GM19043 (cell line): ENCODE data around the gene ASCC1.
"Not testable (repeated sequence)": the region's sequence is repeated elsewhere in the genome, so short reads cannot be mapped to it uniquely, and the experiment has no call there.

Source experiments
- ATAC-seq: cut with Tn5 transposase; IDR thresholded peaks from one replicate; pipeline ENCODE4 v1.9.1; 2021; ENCODE audit warnings: low read depth; ENCODE audit not compliant: unreplicated experiment

Gene ASCC1

GRCh38 chr10:72249176-72249862 lies 33.2 kb upstream of the ASCC1 start:
- ATAC-seq = not testable (repeated sequence)

GRCh38 chr10:72248468-72249151 lies 32.5 kb upstream of the ASCC1 start:
- peak; percentile 82 for ATAC-seq

GRCh38 chr10:72245949-72246525 lies 30.0 kb upstream of the ASCC1 start:
- no peak for ATAC-seq

- ATAC-seq = no peak
Observed at GRCh38 chr10:72244573-72245038, 28.5 kb upstream of the ASCC1 start.

GRCh38 chr10:72243822-72244437 lies 27.9 kb upstream of the ASCC1 start:
- ATAC-seq = no peak

DNA sequence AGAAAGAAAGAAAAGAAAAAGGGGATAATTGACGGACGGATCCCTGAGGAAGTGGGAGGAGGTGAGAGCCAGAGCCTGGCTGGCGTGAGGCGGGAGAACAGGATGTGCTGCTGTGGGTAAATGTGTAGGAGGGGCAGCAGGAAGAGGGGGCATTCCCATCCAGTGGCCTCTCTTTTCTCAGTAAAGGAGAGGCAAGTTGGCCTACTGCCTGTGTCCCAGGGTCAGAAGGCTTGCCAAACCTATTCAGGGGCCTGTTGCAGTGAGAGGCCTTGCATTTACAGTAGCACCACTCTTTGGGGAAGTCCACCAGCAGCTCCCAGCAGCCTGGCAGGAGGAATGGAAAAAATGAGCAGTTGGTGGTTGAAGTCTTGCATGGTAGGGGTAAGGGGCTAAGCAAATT lies 26.6 kb upstream of the ASCC1 start:
- no peak for ATAC-seq

DNA sequence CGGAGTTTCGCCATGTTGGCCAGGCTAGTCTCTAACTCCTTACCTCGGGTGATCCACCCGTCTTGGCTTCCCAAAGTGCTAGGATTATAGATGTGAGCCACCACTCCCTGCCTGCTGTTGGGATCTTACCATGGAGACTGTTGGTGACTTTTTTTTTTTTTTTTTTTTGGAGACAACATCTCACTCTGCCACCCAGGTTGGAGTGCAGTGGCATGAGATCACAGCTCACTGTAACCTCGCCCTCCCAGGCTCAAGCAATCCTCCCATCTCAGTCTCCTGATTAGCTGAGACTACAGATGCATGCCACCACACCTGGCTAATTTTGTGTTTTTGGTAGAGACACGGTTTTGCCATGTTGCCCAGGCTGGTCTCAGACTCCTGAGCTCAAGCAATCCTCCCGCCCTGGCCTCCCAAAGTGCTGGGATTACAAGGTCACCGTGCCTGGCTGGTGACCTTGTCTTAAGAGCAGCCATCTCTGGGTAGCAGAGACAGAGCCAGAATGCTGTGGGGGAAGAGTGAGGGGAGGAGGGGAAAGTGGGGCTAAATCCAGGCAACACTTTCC lies 25.7 kb upstream of the ASCC1 start:
- ATAC-seq = no peak

DNA sequence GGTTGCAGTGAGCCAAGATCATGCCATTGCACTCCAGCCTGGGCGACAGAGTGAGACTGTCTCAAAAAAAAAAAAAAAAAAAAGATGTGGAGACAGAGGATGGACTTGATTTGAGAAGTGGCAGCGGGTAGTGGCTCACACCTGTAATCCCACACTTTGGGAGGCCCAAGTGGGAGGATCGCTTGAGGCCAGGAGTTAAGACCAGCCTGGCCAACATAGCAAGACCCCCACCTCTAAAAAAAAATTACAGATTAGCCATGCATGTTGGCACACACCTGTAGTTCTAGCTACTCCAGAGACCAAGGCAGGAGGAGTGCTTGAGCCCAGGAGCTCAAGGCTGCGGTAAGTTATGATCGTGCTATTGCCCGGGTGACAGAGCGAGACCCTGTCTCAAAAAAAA lies 24.3 kb upstream of the ASCC1 start:
- no peak for ATAC-seq

DNA sequence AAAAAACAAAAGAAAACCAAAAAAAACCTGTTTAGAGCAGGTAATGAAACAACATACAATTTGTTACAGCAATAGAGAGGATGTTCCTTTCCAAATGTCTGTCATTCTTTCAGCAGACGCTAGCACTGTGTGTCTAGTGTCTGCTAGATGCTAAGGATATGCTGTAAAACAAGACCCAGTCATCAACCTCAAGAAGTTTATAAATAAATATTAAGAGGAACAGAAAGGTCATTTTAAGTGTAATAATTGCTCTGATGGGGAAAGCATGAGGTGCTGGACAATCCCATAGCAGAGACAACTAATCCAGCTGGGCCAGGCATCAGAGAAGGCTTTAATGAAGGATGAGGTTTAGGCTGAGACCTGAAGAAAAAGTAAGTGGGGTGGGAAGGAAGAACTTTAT lies 23.3 kb upstream of the ASCC1 start:
- no peak for ATAC-seq

GRCh38 chr10:72238392-72239175 lies 22.5 kb upstream of the ASCC1 start:
- no peak for ATAC-seq

DNA sequence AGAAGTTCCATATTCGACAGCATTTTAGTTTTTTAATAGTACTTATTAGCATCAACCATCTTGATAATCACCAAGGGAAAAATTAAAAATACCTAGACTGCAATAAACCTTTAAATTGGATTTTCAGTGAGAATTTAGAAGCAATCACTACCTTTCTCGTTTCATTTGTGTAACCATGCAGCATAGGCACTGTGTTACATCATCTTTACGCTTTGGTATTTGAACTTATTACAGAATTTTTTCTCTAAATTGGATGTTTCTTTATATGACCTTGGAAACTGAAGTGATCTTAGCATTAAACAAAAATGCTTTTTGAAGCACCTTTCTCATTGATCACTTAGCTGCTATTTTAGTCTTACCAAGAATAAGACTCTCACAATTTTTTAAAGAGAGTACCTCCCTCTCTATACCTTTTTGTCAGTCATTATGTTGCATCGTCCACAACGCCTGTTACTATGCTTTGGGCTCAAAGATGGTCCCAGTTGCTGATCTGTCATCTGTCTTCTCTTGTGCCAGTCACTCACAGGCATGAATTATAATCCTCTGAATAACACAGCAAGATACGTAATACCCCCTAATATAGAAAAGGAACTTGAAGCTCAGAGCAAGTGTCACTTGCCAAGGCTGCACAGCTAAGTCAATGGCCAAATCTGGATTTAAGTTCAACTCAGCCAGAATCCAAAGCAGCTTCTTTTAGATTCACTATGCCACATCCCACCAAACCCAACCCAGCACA lies 19.6 kb upstream of the ASCC1 start:
- no peak for ATAC-seq

- no peak for ATAC-seq
Observed at GRCh38 chr10:72234560-72235095, 18.6 kb upstream of the ASCC1 start.

DNA sequence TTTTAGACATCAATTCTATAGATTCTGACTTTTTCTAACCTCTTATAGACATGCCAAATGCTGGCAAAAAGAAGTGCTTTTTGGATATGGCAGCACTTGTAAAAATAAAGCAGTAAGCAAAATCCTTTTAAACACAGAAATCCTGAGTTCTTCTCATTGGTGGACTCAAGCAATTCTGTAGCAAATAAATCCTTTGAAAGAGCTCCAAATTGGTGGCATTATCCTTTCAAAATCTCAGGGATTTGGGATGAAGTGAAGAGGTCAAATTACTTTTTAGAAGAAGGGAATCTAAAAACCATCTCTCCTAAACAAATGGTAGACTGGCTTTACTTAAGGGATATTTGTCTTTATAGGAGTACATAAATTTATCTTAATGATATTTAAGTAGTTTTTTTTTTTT lies 17.5 kb upstream of the ASCC1 start:
- ATAC-seq = no peak

DNA sequence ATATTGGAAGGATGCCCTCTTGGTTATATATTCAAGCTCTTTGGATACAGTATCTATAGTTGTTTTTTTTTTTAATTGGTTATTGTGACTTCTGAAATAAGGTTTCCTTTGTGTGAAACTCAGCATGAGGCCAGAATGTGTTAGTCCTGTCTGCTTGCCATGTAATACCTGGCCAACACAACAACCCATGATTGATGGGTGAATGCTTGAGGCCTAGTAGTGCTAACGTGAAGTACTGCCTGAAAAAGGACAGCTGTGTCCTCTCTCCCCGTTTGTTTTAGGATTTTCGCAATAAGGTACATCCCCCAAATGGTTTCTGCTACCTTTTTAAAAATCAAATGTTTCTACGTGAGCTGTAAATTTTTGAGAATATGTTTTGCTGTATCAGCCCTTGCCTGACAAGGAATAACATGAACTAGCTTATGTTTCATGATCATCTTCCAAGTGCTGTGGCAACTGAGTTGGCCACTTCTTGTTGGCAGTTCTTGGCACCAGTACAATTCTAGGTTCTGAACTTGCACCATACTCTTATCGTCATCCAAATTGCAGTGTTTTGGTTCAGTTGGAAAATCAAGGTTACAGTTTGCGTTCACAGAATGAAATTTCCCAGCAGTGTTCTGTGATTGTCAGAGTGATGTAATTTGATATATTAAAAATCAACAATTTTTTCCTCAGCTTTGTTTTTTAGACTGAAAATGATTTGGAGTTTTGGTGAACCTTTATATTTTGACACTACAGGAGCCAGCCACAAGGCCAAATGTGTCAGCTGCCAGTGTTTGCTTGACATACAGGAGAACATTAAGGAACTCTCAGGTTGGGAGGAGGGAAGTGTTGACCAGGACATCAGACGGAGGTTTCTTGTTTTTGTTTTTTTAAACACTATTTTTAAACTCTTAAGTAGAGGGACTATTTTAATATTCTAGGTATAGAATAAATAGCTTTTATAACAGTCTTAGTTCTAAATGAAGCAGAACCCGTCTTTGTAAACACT lies 13.5 kb upstream of the ASCC1 start:
- ATAC-seq = no peak

GRCh38 chr10:72228318-72228751 lies 12.3 kb upstream of the ASCC1 start:
- no peak for ATAC-seq

DNA sequence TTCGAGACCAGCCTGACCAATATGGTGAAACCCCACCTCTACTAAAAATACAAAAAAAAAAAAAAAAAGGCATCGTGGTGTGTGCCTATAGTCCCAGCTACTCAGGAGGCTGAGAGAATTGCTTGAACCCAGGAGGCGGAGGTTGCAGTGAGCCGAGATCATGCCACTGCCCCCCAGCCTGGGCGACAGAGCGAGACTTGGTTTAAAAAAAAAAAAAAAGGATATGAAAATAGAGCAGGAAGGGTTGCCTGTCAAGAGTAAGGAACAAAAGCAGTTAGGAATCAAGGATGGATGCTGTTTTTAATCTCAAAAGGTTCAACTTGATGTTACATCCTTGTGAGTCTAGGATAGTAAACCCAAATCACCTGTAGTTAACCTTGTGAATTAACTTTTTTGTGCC lies 11.8 kb upstream of the ASCC1 start:
- ATAC-seq = no peak

GRCh38 chr10:72226418-72227027 lies 10.4 kb upstream of the ASCC1 start:
- no peak for ATAC-seq

DNA sequence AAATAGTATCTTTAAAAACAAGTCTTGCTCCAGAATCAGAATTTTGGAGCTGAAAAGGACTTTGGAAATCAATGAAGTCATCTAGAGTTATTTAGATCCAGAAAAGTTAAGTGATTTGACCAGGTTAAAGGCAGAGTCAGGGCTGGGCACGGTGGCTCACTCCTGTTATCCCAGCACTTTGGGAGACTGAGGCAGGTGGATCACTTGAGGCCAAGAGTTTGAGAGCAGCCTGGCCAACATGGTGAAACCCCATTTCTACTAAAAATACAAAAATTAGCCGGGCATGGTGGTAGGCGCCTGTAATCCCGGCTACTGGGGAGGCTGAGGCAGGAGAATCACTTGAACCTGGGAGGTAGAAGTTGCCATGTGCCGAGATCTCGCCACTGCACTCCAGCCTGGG lies 8.1 kb upstream of the ASCC1 start:
- not testable (repeated sequence) for ATAC-seq
